DOHH2 (cell line): Measurements from ENCODE around the gene LAMA2.

ENCODE experiments used
- EZH2phosphoT487 ChIP-seq: fragments of 200-600 bp; sonication (generic); IDR thresholded peaks from 2 replicates; pipeline ENCODE4 v1.6.1; 2017; ENCODE audit warnings: borderline replicate concordance, mild to moderate bottlenecking, antibody characterized with exemption, low read length, moderate library complexity, mixed read lengths
- TF ChIP-seq, protein P1 (sequence below): fragments of 200-600 bp; sonication (generic); IDR thresholded peaks from one replicate; pipeline ENCODE4 v1.5.1; 2014; ENCODE audit warnings: antibody characterized with exemption, mild to moderate bottlenecking, low read depth, low read length; ENCODE audit not compliant: poor library complexity, severe bottlenecking

DNA sequence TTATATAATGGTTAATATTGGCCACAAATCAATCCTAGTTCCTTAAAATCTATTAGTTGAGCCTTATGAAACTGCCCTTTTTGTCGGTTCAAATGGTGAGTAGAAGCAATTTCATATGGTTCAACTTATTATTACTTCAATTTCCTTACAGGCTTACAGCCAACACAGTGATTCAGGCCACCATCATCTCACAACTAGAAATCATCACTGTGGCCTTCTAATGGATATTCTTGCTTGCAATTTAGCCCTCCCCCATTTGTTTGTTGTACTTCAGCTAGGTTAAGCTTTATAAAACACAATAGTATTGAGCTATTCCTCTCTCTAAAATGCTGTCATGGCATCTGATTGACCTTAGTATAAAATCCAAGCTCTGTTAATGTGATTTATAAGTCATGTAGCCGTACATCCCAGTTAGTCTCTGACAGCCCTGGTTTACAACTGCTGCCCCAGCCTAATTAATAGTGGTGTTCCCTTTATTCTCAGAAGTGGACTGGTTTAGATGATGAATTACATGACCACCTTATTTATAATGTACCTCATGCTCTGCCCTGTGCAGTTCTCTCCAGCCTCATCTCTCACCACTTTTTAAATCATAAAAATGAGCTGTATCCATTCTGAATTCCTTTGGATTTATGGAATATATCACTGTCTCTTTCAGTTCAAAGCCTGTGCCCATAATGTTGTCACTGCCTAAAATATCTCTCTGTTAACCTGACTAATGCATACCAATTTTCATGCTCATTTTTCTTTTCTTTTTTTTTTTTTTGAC lies 36.7 kb downstream of the LAMA2 start:
- TF ChIP-seq, protein P1, sequence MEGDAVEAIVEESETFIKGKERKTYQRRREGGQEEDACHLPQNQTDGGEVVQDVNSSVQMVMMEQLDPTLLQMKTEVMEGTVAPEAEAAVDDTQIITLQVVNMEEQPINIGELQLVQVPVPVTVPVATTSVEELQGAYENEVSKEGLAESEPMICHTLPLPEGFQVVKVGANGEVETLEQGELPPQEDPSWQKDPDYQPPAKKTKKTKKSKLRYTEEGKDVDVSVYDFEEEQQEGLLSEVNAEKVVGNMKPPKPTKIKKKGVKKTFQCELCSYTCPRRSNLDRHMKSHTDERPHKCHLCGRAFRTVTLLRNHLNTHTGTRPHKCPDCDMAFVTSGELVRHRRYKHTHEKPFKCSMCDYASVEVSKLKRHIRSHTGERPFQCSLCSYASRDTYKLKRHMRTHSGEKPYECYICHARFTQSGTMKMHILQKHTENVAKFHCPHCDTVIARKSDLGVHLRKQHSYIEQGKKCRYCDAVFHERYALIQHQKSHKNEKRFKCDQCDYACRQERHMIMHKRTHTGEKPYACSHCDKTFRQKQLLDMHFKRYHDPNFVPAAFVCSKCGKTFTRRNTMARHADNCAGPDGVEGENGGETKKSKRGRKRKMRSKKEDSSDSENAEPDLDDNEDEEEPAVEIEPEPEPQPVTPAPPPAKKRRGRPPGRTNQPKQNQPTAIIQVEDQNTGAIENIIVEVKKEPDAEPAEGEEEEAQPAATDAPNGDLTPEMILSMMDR, result no peak
- TF ChIP-seq EZH2phosphoT487, result no peak
